ENCODE measurements around the gene ELMOD1.

ELMOD1 gene

GRCh38 chr11:107688322-107688918 is 97.5 kb downstream of the ELMOD1 start:
- ATAC-seq (no peak), DNase-seq (no peak)

GRCh38 chr11:107689317-107690202 is 98.6 kb downstream of the ELMOD1 start:
- DNase-seq (peak; percentile 67), ATAC-seq (peak; percentile 73)

- DNase-seq = no peak
- no peak for ATAC-seq
Measured at GRCh38 chr11:107691000-107691750, 100.2 kb downstream of the ELMOD1 start.

GRCh38 chr11:107695446-107695845 is 104.5 kb downstream of the ELMOD1 start:
- no peak for DNase-seq
- ATAC-seq = no peak

- no peak for DNase-seq
Measured at GRCh38 chr11:107696140-107696539, 105.2 kb downstream of the ELMOD1 start.

GRCh38 chr11:107697291-107697690 is 106.3 kb downstream of the ELMOD1 start:
- DNase-seq = no peak

More at GRCh38 chr11:107696140-107696539, 105.2 kb downstream of the ELMOD1 start:
- ATAC-seq = no peak

GRCh38 chr11:107699371-107700285 is 108.7 kb downstream of the ELMOD1 start:
- DNase-seq (no peak), ATAC-seq (no peak)

More at GRCh38 chr11:107697291-107697690, 106.3 kb downstream of the ELMOD1 start:
- ATAC-seq = no peak

GRCh38 chr11:107702109-107702660 is 111.2 kb downstream of the ELMOD1 start:
- no peak for ATAC-seq
- DNase-seq = no peak

GRCh38 chr11:107702723-107703122 is 111.8 kb downstream of the ELMOD1 start:
- ATAC-seq = no peak

GRCh38 chr11:107704451-107704850 is 113.5 kb downstream of the ELMOD1 start:
- no peak for ATAC-seq
- DNase-seq = no peak

More at GRCh38 chr11:107702723-107703122, 111.8 kb downstream of the ELMOD1 start:
- DNase-seq = no peak

GRCh38 chr11:107705027-107705426 is 114.1 kb downstream of the ELMOD1 start:
- DNase-seq (no peak), ATAC-seq (no peak)

GRCh38 chr11:107706531-107706930 is 115.6 kb downstream of the ELMOD1 start:
- no peak for ATAC-seq
- no peak for DNase-seq

GRCh38 chr11:107707215-107707671 is 116.3 kb downstream of the ELMOD1 start:
- no peak for ATAC-seq

GRCh38 chr11:107707807-107708206 is 116.9 kb downstream of the ELMOD1 start:
- ATAC-seq = no peak

More at GRCh38 chr11:107707215-107707671, 116.3 kb downstream of the ELMOD1 start:
- no peak for DNase-seq

GRCh38 chr11:107708792-107709191 is 117.8 kb downstream of the ELMOD1 start:
- ATAC-seq (no peak), DNase-seq (no peak)

More at GRCh38 chr11:107707807-107708206, 116.9 kb downstream of the ELMOD1 start:
- no peak for DNase-seq

GRCh38 chr11:107710301-107710700 is 119.4 kb downstream of the ELMOD1 start:
- ATAC-seq (no peak), DNase-seq (no peak)

- no peak for DNase-seq
- ATAC-seq = no peak
Measured at GRCh38 chr11:107711861-107712755, 121.2 kb downstream of the ELMOD1 start, which contains the start of gene SLN. Gene SLN, minus strand, starts transcription at chr11:107712056.

GRCh38 chr11:107713009-107713408 is 122.1 kb downstream of the ELMOD1 start:
- ATAC-seq (no peak), DNase-seq (no peak)

All from stimulated activated naive CD8-positive, alpha-beta T cell treated with anti-CD3 and anti-CD28 coated beads, Interleukin-15, Interleukin-2, amounts not matched to agents 100 U/mL and 50 U/mL, for 24 hours (primary cell).